Adrenal gland (tissue), 12 donors: ENCODE measurements around the gene STX18. TPM values are rescaled to one million over a fixed set of nuclear protein-coding genes. Genes with fewer than 3 reads are reported as not detected.

ENCODE experiments used
- DNase-seq, 7 donors: peaks; one replicate each; pipeline ENCODE4 v3.0.0-alpha.2; 2019 to 2020
- H3K27ac ChIP-seq, 5 donors: fragments of 200-600 bp; sonication (generic) in 4 of 5; 1 replicate in 3 of 5; 2 replicates in 2 of 5; pipeline versions ENCODE4 v1.5.1 to v1.8.0; 2016 to 2020; ENCODE audit warnings: mild to moderate bottlenecking in 1 of 5
- H3K27me3 ChIP-seq: fragments of 200-600 bp; 2 replicates; pipeline ENCODE4 v1.8.0; 2021
- H3K36me3 ChIP-seq, 2 donors: fragments of 200-600 bp; replicated peaks in 1 of 2; 1 replicate in 1 of 2; 2 replicates in 1 of 2; pipeline versions ENCODE4 v1.5.1 to v1.8.0; 2018 to 2022
- H3K4me1 ChIP-seq, 2 donors: fragments of 200-600 bp; replicated peaks in 1 of 2; 1 replicate in 1 of 2; 2 replicates in 1 of 2; pipeline versions ENCODE4 v1.5.1 to v1.8.0; 2018 to 2021
- H3K4me3 ChIP-seq, 4 donors: fragments of 200-600 bp; sonication (generic) in 3 of 4; one replicate each; pipeline ENCODE4 v1.5.1; 2016 to 2018
- H3K9me3 ChIP-seq, 3 donors: fragments of 200-600 bp; sonication (generic) in 1 of 3; replicated peaks in 1 of 3; 1 replicate in 2 of 3; 2 replicates in 1 of 3; pipeline versions ENCODE4 v1.5.1 to v1.8.0; 2016 to 2021
- CTCF ChIP-seq, 6 experiments: fragments of 450-650 bp in 4 of 6; fragments of 200-600 bp in 2 of 6; sonication (generic) in 1 of 6; IDR thresholded peaks; 1 replicate in 5 of 6; 2 replicates in 1 of 6; pipeline versions ENCODE4 v1.5.1 to v1.8.0; 2016 to 2021; ENCODE audit warnings: antibody characterized with exemption in 6 of 6, mild to moderate bottlenecking in 2 of 6, moderate library complexity in 1 of 6
- POLR2A ChIP-seq, 2 donors: fragments of 450-650 bp; IDR thresholded peaks; one replicate each; pipeline ENCODE4 v1.6.1; 2017; ENCODE audit warnings: antibody characterized with exemption in 2 of 2, mild to moderate bottlenecking in 2 of 2, moderate library complexity in 1 of 2
- WGBS, 4 donors: extraction: QIAGEN DNeasy Blood & Tissue Kit in 2 of 4; methylation state at CpG; one replicate each; pipeline versions ENCODE4 v1.1.5 to v1.1.7; 2013 to 2017; 5-methylcytosine and 5-hydroxymethylcytosine counted together
- intact Hi-C, 2 donors: fragments of 100-400 bp; cut with DNase I; formaldehyde crosslinking; loops; one replicate each; pipeline versions ENCODE4 v1.14.1 to v1.15.0; 2022 to 2023
- polyA plus RNA-seq, 3 donors: library from polyadenylated mRNA; stranded (reverse); fragments of 200-250 nt in 2 of 3; fragments of 350-450 nt in 1 of 3; fragmentation: Illumina TruSeq in 1 of 3; extraction: RNeasy Lipid Tissue Mini Kit (QIAGEN cat#74804) in 1 of 3; gene quantifications; one replicate each; pipeline ENCODE4 v1.2.3, GENCODE V29; 2013 to 2014
- total RNA-seq, 9 donors: library from RNA; depleted of rRNA in 4 of 9; stranded (reverse); fragments of >200 nt in 4 of 9; fragments of 120-200 nt in 1 of 9; fragmentation: NEBNext Ultra II Directional in 1 of 9; extraction: Animal tissue kit (Norgen Biotek cat#: 25700) in 1 of 9; gene quantifications; one replicate each; pipeline versions ENCODE4 v1.1.0 to v1.2.4, GENCODE V29; 2013 to 2023
- donor health status: healthy with polysubstance abuse.
- donor health status: Bipolar disorder and iron deficiency.
- donor health status: DM: yes; HTN: yes; CAD: no.
- donor health status: DM: no; HTN: no; CAD: no.
- donor health status: DM: no; HTN: no; CAD: no.
- donor health status: DM: yes; HTN: yes; CAD: no.

The STX18 gene
- total and polyA plus RNA-seq, 12 donors: 28.6 to 88.5 (median 38.1) TPM

DNA sequence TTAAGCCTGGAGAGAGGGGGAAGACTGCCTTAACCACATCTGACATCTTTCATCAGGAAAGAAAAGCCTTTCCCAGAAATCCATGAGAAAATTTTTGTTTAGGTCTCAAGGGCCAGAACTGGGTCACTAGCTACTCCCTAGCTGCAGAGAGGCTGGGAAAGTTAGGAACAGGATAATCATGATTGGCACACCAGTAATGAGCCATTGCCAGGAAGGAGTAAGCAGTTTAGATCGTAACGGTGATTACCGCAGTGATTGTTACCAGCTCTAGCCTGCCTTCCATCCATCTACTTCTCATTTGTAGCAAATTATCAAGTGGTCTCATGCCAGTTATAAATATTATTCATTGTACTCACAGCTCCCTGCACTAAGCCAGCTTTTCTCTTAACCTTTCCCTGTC is 22.7 kb upstream of the STX18 start:
- H3K4me3 ChIP-seq: no peak overlapping the region
- intact Hi-C loops: no loop called here
- 94 to 98% (median 95%) methylated on average over 3 of the region's 3 CpGs for WGBS, 4 donors
- H3K4me1 ChIP-seq: no peaks in the 10 kb centered on the region
- no peak overlapping the region for H3K27ac ChIP-seq
- no peaks in the 10 kb centered on the region for H3K27me3 ChIP-seq
- no peaks in the 10 kb centered on the region for H3K9me3 ChIP-seq
- TF ChIP-seq POLR2A (IDR thresholded peaks at IDR 0.05) (no peak), CTCF (IDR thresholded peaks at IDR 0.05) (no peak)
- no peaks in the 10 kb centered on the region for H3K36me3 ChIP-seq
- no peak for DNase-seq

DNA sequence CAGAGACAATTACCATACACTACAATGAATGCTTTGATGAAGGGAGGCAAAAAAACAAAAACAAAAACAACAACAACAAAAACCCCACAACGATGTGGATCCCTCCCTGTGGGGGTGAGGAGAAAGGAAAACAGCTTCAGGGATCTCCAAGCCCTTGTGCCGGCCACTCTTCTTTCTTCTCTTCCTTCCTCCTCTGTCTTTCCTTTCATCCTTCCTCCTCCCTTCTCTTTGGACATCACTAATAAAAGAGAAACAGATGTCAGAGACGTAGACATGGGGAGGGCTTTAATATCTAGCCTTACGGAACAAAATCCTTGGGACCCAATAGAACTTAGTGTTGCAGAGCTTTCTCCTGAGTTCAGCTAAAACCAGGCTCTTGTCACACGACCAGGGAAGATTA is 18.8 kb upstream of the STX18 start:
- H3K27me3 ChIP-seq: no peaks in the 10 kb centered on the region
- intact Hi-C loops: no loop called here
- 69 to 74% (median 72%) methylated on average over 5 of the region's 5 CpGs for WGBS, 4 donors

DNA sequence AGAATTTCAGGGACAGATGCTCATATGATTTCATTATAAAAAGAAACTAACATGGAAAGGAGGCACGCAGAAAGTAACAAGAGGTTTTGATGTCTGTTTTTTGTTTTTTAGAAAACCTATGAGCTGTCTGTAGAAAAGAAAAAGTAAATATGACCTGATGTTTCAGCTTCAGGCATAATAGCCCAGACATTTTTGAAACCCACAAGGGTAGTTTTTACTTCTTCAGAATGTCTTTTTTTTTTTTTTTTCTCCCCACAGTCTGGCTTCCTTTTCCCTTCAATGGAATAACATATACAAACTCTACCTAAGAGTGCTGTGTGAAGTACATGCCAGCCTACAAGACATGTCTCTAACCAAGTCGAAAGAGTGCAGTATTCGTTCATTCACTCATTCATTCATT is 18.3 kb upstream of the STX18 start:
- no peaks in the 10 kb centered on the region for H3K27me3 ChIP-seq
- DNase-seq: no peak
- no peaks in the 10 kb centered on the region for H3K4me1 ChIP-seq
- no peak overlapping the region for H3K27ac ChIP-seq
- H3K36me3 ChIP-seq: no peaks in the 10 kb centered on the region
- no peaks in the 10 kb centered on the region for H3K9me3 ChIP-seq
- intact Hi-C loops: no loop called here
- no peak for TF ChIP-seq CTCF (IDR thresholded peaks at IDR 0.05)
- TF ChIP-seq POLR2A (IDR thresholded peaks at IDR 0.05): no peak
- H3K4me3 ChIP-seq: no peak overlapping the region
- 80 to 88% (median 85%) methylated on average over 3 of the region's 3 CpGs for WGBS, 4 donors

More for the DNA sequence above, 18.8 kb upstream of the STX18 start:
- no peaks in the 10 kb centered on the region for H3K9me3 ChIP-seq
- H3K36me3 ChIP-seq: no peaks in the 10 kb centered on the region
- H3K27ac ChIP-seq: no peak overlapping the region
- H3K4me3 ChIP-seq: no peak overlapping the region
- no peaks in the 10 kb centered on the region for H3K4me1 ChIP-seq
- no peak for TF ChIP-seq CTCF (IDR thresholded peaks at IDR 0.05)
- TF ChIP-seq POLR2A (IDR thresholded peaks at IDR 0.05): no peak
- no peak for DNase-seq

DNA sequence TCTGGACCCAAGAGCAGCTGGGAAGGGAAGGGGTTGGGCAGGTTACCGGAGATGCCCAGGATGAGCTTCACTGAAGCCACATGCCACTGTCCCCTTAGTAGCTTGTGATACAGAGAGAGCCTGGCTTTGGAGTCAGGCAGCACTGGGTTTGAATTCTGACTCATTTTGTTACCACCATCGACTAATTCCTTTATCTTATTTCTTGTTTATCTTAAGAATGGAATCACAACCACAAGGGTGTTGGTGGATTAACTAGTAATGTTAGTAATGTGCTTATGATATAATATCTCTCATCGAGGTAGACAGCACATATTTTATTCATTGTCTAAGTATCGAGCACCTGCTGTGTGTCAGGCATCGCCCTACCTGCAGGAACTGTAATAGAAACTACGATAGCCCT is 17.7 kb upstream of the STX18 start:
- intact Hi-C loops: no loop called here
- H3K36me3 ChIP-seq: no peaks in the 10 kb centered on the region
- no peaks in the 10 kb centered on the region for H3K4me1 ChIP-seq
- DNase-seq: no peak
- H3K27me3 ChIP-seq: no peaks in the 10 kb centered on the region
- H3K27ac ChIP-seq: no peak overlapping the region
- no peaks in the 10 kb centered on the region for H3K9me3 ChIP-seq
- TF ChIP-seq POLR2A (IDR thresholded peaks at IDR 0.05) (no peak), CTCF (IDR thresholded peaks at IDR 0.05) (no peak)
- no peak overlapping the region for H3K4me3 ChIP-seq
- 73 to 85% (median 75%) methylated on average over 6 of the region's 6 CpGs for WGBS, 4 donors
